ENCODE results near the gene STXBP4. TPM values are rescaled to one million over a fixed set of nuclear protein-coding genes. Genes with fewer than 3 reads are reported as not detected.

Gene STXBP4
- total RNA-seq, 1 experiment from 2014 or later: 13.6 TPM

GRCh38 chr17:55160501-55160900 lies 191.9 kb downstream of the STXBP4 start:
- H3K36me3 ChIP-seq (ENCODE audit: control insufficient read depth in 1 of 2, insufficient read depth in 2 of 2, low read length in 2 of 2): no peaks in the 10 kb centered on the region
- no TSS peak for BruUV-seq (replicated peaks)
- no peak overlapping the region for H3K4me3 ChIP-seq (replicated peaks in 1 of 2; ENCODE audit: low read depth in 1 of 2, low read length in 2 of 2)
- ChIA-PET POLR2A (no interaction called here), RAD21 (ENCODE audit: low non-redundant PET in 1 of 2, low total read pairs in 2 of 2, uncharacterized antibody in 2 of 2, unreplicated experiment in 2 of 2) (no interaction called here), CTCF (no interaction called here)
- no peak for TF ChIP-seq EZH2phosphoT487 (IDR thresholded peaks at IDR 0.05; ENCODE audit: borderline replicate concordance)
- no peak for TF ChIP-seq SIN3A (IDR thresholded peaks at IDR 0.05; ENCODE audit: low read depth)
- TF ChIP-seq REST (IDR thresholded peaks at IDR 0.05; ENCODE audit: low read depth): no peak
- no peak for TF ChIP-seq ZNF274 (IDR thresholded peaks at IDR 0.05; ENCODE audit: low read depth, low read length)
- no peak for TF ChIP-seq CEBPB (IDR thresholded peaks at IDR 0.05; ENCODE audit: low read depth)
- TF ChIP-seq MAX (IDR thresholded peaks at IDR 0.05): no peak
- TF ChIP-seq JUND (IDR thresholded peaks at IDR 0.05): no peak
- TF ChIP-seq TCF7L2 (IDR thresholded peaks at IDR 0.05; ENCODE audit: borderline replicate concordance, extremely low read depth, insufficient read depth, insufficient read length): no peak
- TF ChIP-seq EZH2 (IDR thresholded peaks at IDR 0.05): no peak
- TF ChIP-seq EGR1 (IDR thresholded peaks at IDR 0.05; ENCODE audit: low read depth): no peak
- TF ChIP-seq SRF (IDR thresholded peaks at IDR 0.05; ENCODE audit: low read depth): no peak
- TF ChIP-seq, protein P1, sequence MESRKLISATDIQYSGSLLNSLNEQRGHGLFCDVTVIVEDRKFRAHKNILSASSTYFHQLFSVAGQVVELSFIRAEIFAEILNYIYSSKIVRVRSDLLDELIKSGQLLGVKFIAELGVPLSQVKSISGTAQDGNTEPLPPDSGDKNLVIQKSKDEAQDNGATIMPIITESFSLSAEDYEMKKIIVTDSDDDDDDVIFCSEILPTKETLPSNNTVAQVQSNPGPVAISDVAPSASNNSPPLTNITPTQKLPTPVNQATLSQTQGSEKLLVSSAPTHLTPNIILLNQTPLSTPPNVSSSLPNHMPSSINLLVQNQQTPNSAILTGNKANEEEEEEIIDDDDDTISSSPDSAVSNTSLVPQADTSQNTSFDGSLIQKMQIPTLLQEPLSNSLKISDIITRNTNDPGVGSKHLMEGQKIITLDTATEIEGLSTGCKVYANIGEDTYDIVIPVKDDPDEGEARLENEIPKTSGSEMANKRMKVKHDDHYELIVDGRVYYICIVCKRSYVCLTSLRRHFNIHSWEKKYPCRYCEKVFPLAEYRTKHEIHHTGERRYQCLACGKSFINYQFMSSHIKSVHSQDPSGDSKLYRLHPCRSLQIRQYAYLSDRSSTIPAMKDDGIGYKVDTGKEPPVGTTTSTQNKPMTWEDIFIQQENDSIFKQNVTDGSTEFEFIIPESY (IDR thresholded peaks at IDR 0.05; ENCODE audit: extremely low read depth, insufficient replicate concordance, low read length): no peak
- no peak for TF ChIP-seq ELF1 (IDR thresholded peaks at IDR 0.05; ENCODE audit: borderline replicate concordance, low read depth)
- no peak for TF ChIP-seq YY1 (IDR thresholded peaks at IDR 0.05; ENCODE audit: extremely low read depth, insufficient replicate concordance, low read depth, low read length)
- peaks cover 40 to 63% of the 10 kb centered on the region in 2 experiments for H3K4me1 ChIP-seq (ENCODE audit: control insufficient read depth in 1 of 2, insufficient read depth in 2 of 2, low read length in 2 of 2)
- H3K27me3 ChIP-seq (ENCODE audit: insufficient read depth, low read length): no peaks in the 10 kb centered on the region
- ATAC-seq (no peak), DNase-seq (ENCODE audit: low read depth, low spot score) (no peak)
- H3K4me2 ChIP-seq (ENCODE audit: low read length): no peak overlapping the region
- H3K9me3 ChIP-seq (ENCODE audit: control insufficient read depth in 1 of 2, insufficient read depth in 1 of 2, low read depth in 1 of 2, low read length in 2 of 2): no peaks in the 10 kb centered on the region
- H3K27ac ChIP-seq (ENCODE audit: low read depth, low read length): no peak overlapping the region
- no peak overlapping the region for H2AFZ ChIP-seq (ENCODE audit: low read depth, low read length, poor library complexity, severe bottlenecking)
- H3K79me2 ChIP-seq (ENCODE audit: insufficient read depth, low read length): no peaks in the 10 kb centered on the region
- H3K9me2 ChIP-seq (ENCODE audit: insufficient read depth): no peaks in the 10 kb centered on the region
- intact Hi-C loops (cut with micrococcal nuclease): no loop called here
- no peak overlapping the region for H3K9ac ChIP-seq (ENCODE audit: low read length)
- H4K20me1 ChIP-seq (ENCODE audit: insufficient read depth): no peaks in the 10 kb centered on the region
